ENCODE measurements around the gene NAA80. TPM values are rescaled to one million over a fixed set of nuclear protein-coding genes. Genes with fewer than 3 reads are reported as not detected.

The NAA80 gene
- total and polyA plus RNA-seq, 12 donors = 6.4 to 13.5 (median 8.2) TPM

- Histone ChIP-seq H3K9me3 (no peaks in the 10 kb centered on the region), H3K27ac (peak overlapping the region; percentile 91 to 99 (median 97)), H3K27me3 (no peaks in the 10 kb centered on the region), H3K36me3 (peaks cover 0 to 36% (median 8%) of the 10 kb centered on the region in 9 donors), H3K4me3 (peak overlapping the region in 1 of 10 donors; percentile 11), H3K4me1 (peaks cover 26 to 81% (median 66%) of the 10 kb centered on the region in 9 donors)
- 36 to 41% methylated on average over 4 of the region's 4 CpGs for WGBS, 2 donors
- TF ChIP-seq CTCF (IDR thresholded peaks at IDR 0.05) = peak; percentile 76 to 93 (median 87)
- DNase-seq = peak; percentile 78 to 82
- ATAC-seq = peak in 6 of 8 donors; percentile 7 to 26 (median 20)
- intact Hi-C loops (cut with DNase I) = loop anchor here in 5 of 10 donors (1.0 to 10.0 kb wide), 7 partner anchors 50 to 98 kb away; partner anchors contain the start of genes GNAI2 (in 1 of the 5) and SEMA3B (in 1 of the 5)
Measured at GRCh38 chr3:50324351-50325112, 25.3 kb upstream of the NAA80 start.

GRCh38 chr3:50323614-50324199 lies 24.5 kb upstream of the NAA80 start:
- peaks cover 29 to 85% (median 70%) of the 10 kb centered on the region in 9 donors for H3K4me1 ChIP-seq
- H3K27me3 ChIP-seq = no peaks in the 10 kb centered on the region
- H3K9me3 ChIP-seq = no peaks in the 10 kb centered on the region
- H3K36me3 ChIP-seq = peaks cover 0 to 37% (median 12%) of the 10 kb centered on the region in 9 donors
- peak overlapping the region in 6 of 10 donors; percentile 12 to 86 (median 78) for H3K4me3 ChIP-seq
- intact Hi-C loops (cut with DNase I) = loop anchor here in 5 of 10 donors (1.0 to 10.0 kb wide), 7 partner anchors 49 to 97 kb away; partner anchors contain the start of genes GNAI2 (in 1 of the 5) and SEMA3B (in 1 of the 5)
- DNase-seq (peak; percentile 73 to 77), ATAC-seq (peak; percentile 1 to 58 (median 44))
- peak in 3 of 9 donors; percentile 13 to 22 (median 15) for TF ChIP-seq CTCF (IDR thresholded peaks at IDR 0.05)
- H3K27ac ChIP-seq = peak overlapping the region; percentile 91 to 99 (median 97)
- 49 to 61% methylated on average over 5 of the region's 5 CpGs for WGBS, 2 donors

DNA sequence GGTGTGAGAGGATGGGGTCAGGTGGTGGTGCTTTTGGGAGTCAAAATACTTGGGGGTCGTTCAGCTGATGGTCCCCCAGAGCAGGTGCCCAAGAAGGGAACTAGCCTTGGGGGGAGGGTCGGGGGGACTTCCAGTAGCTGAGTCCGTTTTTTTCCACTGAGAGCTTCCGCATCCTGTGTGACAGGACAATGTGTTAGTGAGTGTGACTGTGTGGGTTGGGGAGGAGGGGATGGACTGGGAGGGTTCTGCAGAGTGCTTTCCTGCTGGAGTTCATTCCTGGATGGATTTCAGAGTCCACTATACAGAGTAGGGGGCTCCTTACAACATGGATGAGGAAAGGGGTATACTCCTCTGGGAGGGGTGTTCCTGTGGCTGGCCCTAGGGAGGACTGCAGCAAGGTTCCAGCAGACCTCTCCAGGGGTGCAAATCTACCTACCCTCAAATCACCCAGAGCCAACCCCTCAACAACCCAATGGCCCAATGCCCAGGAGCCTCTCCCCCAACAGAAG lies 23.9 kb upstream of the NAA80 start:
- 33 to 50% methylated on average over 4 of the region's 4 CpGs for WGBS, 2 donors
- Histone ChIP-seq H3K4me3 (peak overlapping the region in 9 of 10 donors; percentile 57 to 88 (median 81)), H3K4me1 (peaks cover 29 to 85% (median 70%) of the 10 kb centered on the region in 9 donors), H3K36me3 (peaks cover 0 to 42% (median 17%) of the 10 kb centered on the region in 9 donors), H3K27me3 (no peaks in the 10 kb centered on the region), H3K27ac (peak overlapping the region; percentile 91 to 99 (median 97)), H3K9me3 (no peaks in the 10 kb centered on the region)
- intact Hi-C loops (cut with DNase I) = loop anchor here in 4 of 10 donors (5.0 to 10.0 kb wide), 4 partner anchors 51 to 86 kb away; partner anchors contain the start of genes GNAI2 (in 1 of the 4) and SEMA3B (in 1 of the 4)
- no peak for TF ChIP-seq CTCF (IDR thresholded peaks at IDR 0.05)
- DNase-seq (peak in 1 of 2 donors; percentile 86), ATAC-seq (peak; percentile 4 to 52 (median 22))
